Memory B cell (primary cell): ENCODE results near the gene ZNF655.
"Not testable (repeated sequence)": the region's sequence is repeated elsewhere in the genome, so short reads cannot be mapped to it uniquely, and the experiment has no call there.

Experiments
- ATAC-seq: fragments of 150-1000 bp; cut with Tn5 transposase; 2 replicates; pipeline ENCODE4 v1.10.0; 2021; ENCODE audit warnings: low read depth, mild to moderate bottlenecking, moderate library complexity
- DNase-seq, 2 donors: peaks; one replicate each; pipeline ENCODE4 v3.0.0; 2022; ENCODE audit warnings: low spot score in 2 of 2
- H3K27ac Mint-ChIP-seq: one replicate; pipeline ENCODE4 v1.8.0; 2022; ENCODE audit warnings: mild to moderate bottlenecking, moderate library complexity, mixed read lengths
- H3K27me3 Mint-ChIP-seq: one replicate; pipeline ENCODE4 v1.8.0; 2022; ENCODE audit warnings: mixed read lengths
- H3K36me3 Mint-ChIP-seq: one replicate; pipeline ENCODE4 v1.8.0; 2022; ENCODE audit warnings: mild to moderate bottlenecking, mixed read lengths
- H3K4me1 Mint-ChIP-seq: one replicate; pipeline ENCODE4 v1.8.0; 2022; ENCODE audit warnings: mixed read lengths
- H3K4me3 Mint-ChIP-seq: one replicate; pipeline ENCODE4 v1.8.0; 2022; ENCODE audit warnings: mild to moderate bottlenecking, moderate library complexity, mixed read lengths
- H3K9me3 Mint-ChIP-seq: one replicate; pipeline ENCODE4 v1.8.0; 2022; ENCODE audit warnings: mixed read lengths

ZNF655 gene

GRCh38 chr7:99571768-99572167 is 13.3 kb downstream of the ZNF655 start:
- DNase-seq = no peak
- Mint-ChIP-seq H3K9me3 (no peaks in the 10 kb centered on the region), H3K4me3 (no peak overlapping the region), H3K4me1 (no peaks in the 10 kb centered on the region), H3K36me3 (peaks cover 22% of the 10 kb centered on the region), H3K27ac (peak overlapping the region; percentile 14), H3K27me3 (no peaks in the 10 kb centered on the region)
- no peak for ATAC-seq

- H3K9me3 Mint-ChIP-seq = no peaks in the 10 kb centered on the region
- H3K36me3 Mint-ChIP-seq = peaks cover 22% of the 10 kb centered on the region
- no peak overlapping the region for H3K4me3 Mint-ChIP-seq
- ATAC-seq (no peak), DNase-seq (no peak)
- H3K4me1 Mint-ChIP-seq = peaks cover 5% of the 10 kb centered on the region
- no peaks in the 10 kb centered on the region for H3K27me3 Mint-ChIP-seq
- peak overlapping the region; percentile 14 for H3K27ac Mint-ChIP-seq
These were observed 14.8 kb downstream of the ZNF655 start for GRCh38 chr7:99573257-99573656.

- Mint-ChIP-seq H3K36me3 (peaks cover 22% of the 10 kb centered on the region), H3K4me1 (peaks cover 22% of the 10 kb centered on the region), H3K9me3 (no peaks in the 10 kb centered on the region), H3K4me3 (no peak overlapping the region), H3K27ac (no peak overlapping the region), H3K27me3 (no peaks in the 10 kb centered on the region)
- ATAC-seq (no peak), DNase-seq (no peak)
These were observed 17.8 kb downstream of the ZNF655 start for GRCh38 chr7:99576251-99576650.

DNA sequence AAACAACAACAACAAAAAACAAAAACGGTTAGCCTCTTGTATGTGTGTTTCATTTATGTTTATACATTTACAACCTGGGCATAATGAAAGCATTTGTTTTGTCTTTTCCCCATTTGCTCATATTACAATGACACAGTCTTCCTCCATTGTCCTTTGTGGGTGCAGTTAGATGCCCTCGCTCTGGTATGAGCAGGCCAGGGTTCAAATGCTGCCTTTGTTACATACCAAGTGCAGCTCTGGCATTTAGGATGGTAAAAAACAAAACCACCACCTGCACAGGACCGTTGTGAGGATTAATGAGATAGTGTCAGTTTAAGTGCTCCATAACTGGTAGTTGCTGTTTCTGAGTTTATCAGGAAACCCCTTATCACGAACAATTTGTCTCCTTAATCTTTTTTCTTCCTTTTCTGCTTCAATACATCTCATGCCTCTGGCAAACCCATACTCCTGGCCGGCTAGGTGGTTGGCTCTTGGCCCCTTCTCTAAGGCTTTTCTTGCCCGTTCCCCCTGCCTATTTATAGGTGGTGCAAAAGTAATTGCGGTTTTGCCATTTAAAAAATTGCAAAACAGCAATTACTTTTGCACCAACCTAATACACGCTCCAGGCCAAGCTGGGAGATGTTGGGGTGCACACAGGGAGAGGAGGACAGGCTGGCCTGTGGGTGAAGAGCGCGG is 21.0 kb downstream of the ZNF655 start:
- peaks cover 1% of the 10 kb centered on the region for H3K36me3 Mint-ChIP-seq
- DNase-seq (no peak), ATAC-seq (no peak)
- H3K27me3 Mint-ChIP-seq = peaks cover 5% of the 10 kb centered on the region
- peaks cover 23% of the 10 kb centered on the region for H3K4me1 Mint-ChIP-seq
- H3K4me3 Mint-ChIP-seq = peak overlapping the region; percentile 89
- no peaks in the 10 kb centered on the region for H3K9me3 Mint-ChIP-seq
- H3K27ac Mint-ChIP-seq = no peak overlapping the region

GRCh38 chr7:99579956-99580777 is 21.7 kb downstream of the ZNF655 start:
- peak overlapping the region; percentile 89 for H3K4me3 Mint-ChIP-seq
- H3K36me3 Mint-ChIP-seq = no peaks in the 10 kb centered on the region
- no peaks in the 10 kb centered on the region for H3K9me3 Mint-ChIP-seq
- H3K4me1 Mint-ChIP-seq = peaks cover 23% of the 10 kb centered on the region
- H3K27me3 Mint-ChIP-seq = peaks cover 5% of the 10 kb centered on the region
- DNase-seq = peak; percentile 20 to 38
- H3K27ac Mint-ChIP-seq = no peak overlapping the region
- ATAC-seq = peak; percentile 76

GRCh38 chr7:99580778-99581332 is 22.4 kb downstream of the ZNF655 start:
- not testable (repeated sequence) for ATAC-seq, H3K27ac Mint-ChIP-seq, H3K9me3 Mint-ChIP-seq, DNase-seq, H3K36me3 Mint-ChIP-seq, H3K27me3 Mint-ChIP-seq
- peaks cover 23% of the 10 kb centered on the region for H3K4me1 Mint-ChIP-seq
- H3K4me3 Mint-ChIP-seq = peak overlapping the region; percentile 89

GRCh38 chr7:99588868-99589267 is 30.4 kb downstream of the ZNF655 start:
- Mint-ChIP-seq H3K4me1 (no peaks in the 10 kb centered on the region), H3K27ac (no peak overlapping the region), H3K27me3 (peaks cover 7% of the 10 kb centered on the region), H3K36me3 (no peaks in the 10 kb centered on the region), H3K9me3 (no peaks in the 10 kb centered on the region), H3K4me3 (no peak overlapping the region)
- ATAC-seq = no peak
- DNase-seq = no peak

GRCh38 chr7:99594948-99595745 is 36.7 kb downstream of the ZNF655 start:
- Mint-ChIP-seq H3K27me3 (no peaks in the 10 kb centered on the region), H3K36me3 (no peaks in the 10 kb centered on the region), H3K4me1 (no peaks in the 10 kb centered on the region), H3K4me3 (no peak overlapping the region), H3K9me3 (no peaks in the 10 kb centered on the region), H3K27ac (no peak overlapping the region)
- ATAC-seq (no peak), DNase-seq (no peak)

- Mint-ChIP-seq H3K27me3 (no peaks in the 10 kb centered on the region), H3K36me3 (peaks cover 5% of the 10 kb centered on the region), H3K9me3 (no peaks in the 10 kb centered on the region), H3K4me1 (no peaks in the 10 kb centered on the region), H3K27ac (no peak overlapping the region), H3K4me3 (no peak overlapping the region)
- no peak for ATAC-seq
- no peak for DNase-seq
These were observed 38.0 kb downstream of the ZNF655 start for GRCh38 chr7:99596408-99596955.

DNA sequence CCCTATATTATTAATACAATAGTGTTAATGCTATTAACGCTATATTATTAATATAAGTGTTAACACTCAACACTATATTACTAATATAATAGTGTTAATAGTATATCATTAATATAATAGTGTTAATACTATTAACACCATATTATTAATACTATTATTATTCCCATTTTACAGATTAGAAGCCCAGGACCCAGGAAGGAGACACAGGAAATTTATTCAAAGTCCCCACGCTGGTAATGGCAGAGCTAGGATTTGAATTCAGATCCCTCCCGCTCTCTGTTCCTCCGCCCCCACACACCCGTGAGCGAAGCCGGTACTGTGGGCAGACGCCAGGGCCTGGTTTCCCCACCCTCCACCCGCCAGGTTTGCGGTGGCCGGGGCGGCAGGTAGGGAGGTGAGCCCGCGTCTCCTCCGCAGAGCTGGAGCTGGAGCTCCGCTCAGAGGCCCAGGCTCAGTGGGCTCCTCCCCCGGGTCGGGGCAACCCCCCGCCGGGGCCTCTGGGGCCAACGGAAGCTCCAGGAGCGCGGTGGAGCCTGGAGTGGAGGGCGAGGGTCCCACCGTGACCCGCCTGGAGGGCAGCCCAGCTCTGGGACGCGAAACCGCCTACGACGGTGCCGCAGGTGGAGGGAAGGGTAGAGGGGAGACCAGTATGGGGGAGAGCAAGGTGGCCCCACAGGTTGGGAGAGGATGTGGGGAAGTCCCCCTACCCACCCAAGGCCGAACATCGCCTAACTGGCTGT is 39.5 kb downstream of the ZNF655 start, which contains the start of gene TMEM225B:
TMEM225B (plus strand) TSS at position 506 of the 740 bp plus-strand sequence. CDS start 6,122 bp downstream, outside the sequence.
- no peak for ATAC-seq
- no peaks in the 10 kb centered on the region for H3K27me3 Mint-ChIP-seq

GRCh38 chr7:99599836-99600235 is 41.4 kb downstream of the ZNF655 start:
- no peak for ATAC-seq
- DNase-seq = no peak
- Mint-ChIP-seq H3K27ac (no peak overlapping the region), H3K4me3 (no peak overlapping the region), H3K9me3 (no peaks in the 10 kb centered on the region), H3K27me3 (no peaks in the 10 kb centered on the region), H3K36me3 (peaks cover 5% of the 10 kb centered on the region), H3K4me1 (no peaks in the 10 kb centered on the region)

More for the DNA sequence above, 39.5 kb downstream of the ZNF655 start, which contains the start of gene TMEM225B:
- H3K4me3 Mint-ChIP-seq = no peak within 1 kb of the TSS
- H3K9me3 Mint-ChIP-seq = no peaks in the 10 kb centered on the region
- no peak for DNase-seq
- no peak within 1 kb of the TSS for H3K27ac Mint-ChIP-seq
- peaks cover 5% of the 10 kb centered on the region for H3K36me3 Mint-ChIP-seq
- H3K4me1 Mint-ChIP-seq = no peaks in the 10 kb centered on the region

GRCh38 chr7:99601656-99602310 is 43.3 kb downstream of the ZNF655 start:
- Mint-ChIP-seq H3K9me3 (no peaks in the 10 kb centered on the region), H3K4me1 (no peaks in the 10 kb centered on the region), H3K27ac (no peak overlapping the region), H3K27me3 (no peaks in the 10 kb centered on the region), H3K4me3 (no peak overlapping the region), H3K36me3 (peaks cover 5% of the 10 kb centered on the region)
- ATAC-seq (no peak), DNase-seq (peak in 1 of 2 donors; percentile 6)
